Measurements from ENCODE around the gene OR6A2.

OR6A2 gene

DNA sequence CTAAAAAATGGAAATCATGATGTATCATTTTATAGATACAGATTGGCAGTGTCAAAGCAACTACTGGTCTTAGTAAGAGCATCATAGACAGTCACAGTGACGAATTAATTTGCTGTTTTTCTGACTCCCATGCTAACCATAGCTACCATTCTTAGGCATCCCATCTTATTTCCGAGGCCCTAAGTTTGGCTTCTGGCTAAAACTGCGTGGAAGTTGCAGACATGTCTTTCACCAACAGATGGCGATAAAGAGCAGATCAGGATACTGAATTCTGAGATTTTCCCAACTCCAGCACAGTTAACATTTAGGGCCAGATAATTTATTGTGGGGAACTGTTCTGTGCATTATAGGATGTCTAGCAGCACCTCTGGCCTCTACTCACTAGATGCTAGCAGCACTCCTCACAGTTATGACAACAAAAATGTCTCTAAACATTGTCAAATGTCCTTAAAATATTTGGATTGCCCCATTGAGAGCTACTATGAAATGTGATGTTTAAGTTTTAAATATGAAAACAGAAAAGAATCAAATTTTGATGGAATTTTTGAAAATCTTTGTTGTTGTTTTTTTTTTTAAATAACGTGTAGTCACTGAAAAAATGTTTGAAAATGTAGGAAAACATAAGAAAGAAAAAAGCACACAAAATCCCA lies 44.1 kb downstream of the OR6A2 start:
- H3K27me3 ChIP-seq (ENCODE audit: insufficient read depth, low read depth, severe bottlenecking) = no peaks in the 10 kb centered on the region
- H3K27ac ChIP-seq = no peak overlapping the region
- TF ChIP-seq, protein P1, sequence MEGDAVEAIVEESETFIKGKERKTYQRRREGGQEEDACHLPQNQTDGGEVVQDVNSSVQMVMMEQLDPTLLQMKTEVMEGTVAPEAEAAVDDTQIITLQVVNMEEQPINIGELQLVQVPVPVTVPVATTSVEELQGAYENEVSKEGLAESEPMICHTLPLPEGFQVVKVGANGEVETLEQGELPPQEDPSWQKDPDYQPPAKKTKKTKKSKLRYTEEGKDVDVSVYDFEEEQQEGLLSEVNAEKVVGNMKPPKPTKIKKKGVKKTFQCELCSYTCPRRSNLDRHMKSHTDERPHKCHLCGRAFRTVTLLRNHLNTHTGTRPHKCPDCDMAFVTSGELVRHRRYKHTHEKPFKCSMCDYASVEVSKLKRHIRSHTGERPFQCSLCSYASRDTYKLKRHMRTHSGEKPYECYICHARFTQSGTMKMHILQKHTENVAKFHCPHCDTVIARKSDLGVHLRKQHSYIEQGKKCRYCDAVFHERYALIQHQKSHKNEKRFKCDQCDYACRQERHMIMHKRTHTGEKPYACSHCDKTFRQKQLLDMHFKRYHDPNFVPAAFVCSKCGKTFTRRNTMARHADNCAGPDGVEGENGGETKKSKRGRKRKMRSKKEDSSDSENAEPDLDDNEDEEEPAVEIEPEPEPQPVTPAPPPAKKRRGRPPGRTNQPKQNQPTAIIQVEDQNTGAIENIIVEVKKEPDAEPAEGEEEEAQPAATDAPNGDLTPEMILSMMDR (IDR thresholded peaks at IDR 0.05; ENCODE audit: low read depth, low read length) = peak; percentile 70
- H3K9me3 ChIP-seq (ENCODE audit: severe bottlenecking) = no peaks in the 10 kb centered on the region
- no peak overlapping the region for H3K4me3 ChIP-seq (ENCODE audit: low read depth, low read length)
- DNase-seq = peak; percentile 33
- H3K36me3 ChIP-seq = no peaks in the 10 kb centered on the region

DNA sequence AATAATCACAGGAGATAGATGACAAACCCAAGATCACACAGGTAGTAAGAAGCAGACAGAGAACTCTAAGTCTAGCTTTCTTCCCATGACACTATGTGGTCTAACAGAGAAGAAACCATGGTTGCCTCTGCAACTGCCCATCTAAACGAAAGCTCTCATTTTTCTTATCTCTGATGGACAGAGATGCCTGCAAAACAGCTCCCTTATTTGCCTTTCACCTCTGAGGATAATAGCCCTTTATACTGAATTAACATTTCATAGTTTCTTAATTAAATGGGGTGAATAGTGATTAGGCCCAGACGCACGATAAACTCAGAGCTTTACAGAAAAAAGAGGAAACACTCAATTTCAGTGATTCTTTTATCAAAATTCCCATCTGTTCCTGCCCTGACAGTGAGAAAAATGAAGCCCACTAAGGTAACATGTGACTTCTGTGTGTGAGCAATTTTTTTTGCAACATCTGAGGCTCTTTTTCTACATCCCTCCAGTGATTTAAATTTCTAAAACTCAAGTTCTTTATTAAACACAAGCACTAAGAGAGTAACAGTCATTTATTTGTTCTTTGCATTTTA lies 52.3 kb downstream of the OR6A2 start:
- Histone ChIP-seq H3K36me3 (no peaks in the 10 kb centered on the region), H3K4me3 (ENCODE audit: low read depth, low read length) (no peak overlapping the region), H3K27ac (no peak overlapping the region), H3K9me3 (ENCODE audit: severe bottlenecking) (no peaks in the 10 kb centered on the region), H3K27me3 (ENCODE audit: insufficient read depth, low read depth, severe bottlenecking) (no peaks in the 10 kb centered on the region)
- no peak for DNase-seq
- TF ChIP-seq, protein P1 (IDR thresholded peaks at IDR 0.05; ENCODE audit: low read depth, low read length) = no peak

DNA sequence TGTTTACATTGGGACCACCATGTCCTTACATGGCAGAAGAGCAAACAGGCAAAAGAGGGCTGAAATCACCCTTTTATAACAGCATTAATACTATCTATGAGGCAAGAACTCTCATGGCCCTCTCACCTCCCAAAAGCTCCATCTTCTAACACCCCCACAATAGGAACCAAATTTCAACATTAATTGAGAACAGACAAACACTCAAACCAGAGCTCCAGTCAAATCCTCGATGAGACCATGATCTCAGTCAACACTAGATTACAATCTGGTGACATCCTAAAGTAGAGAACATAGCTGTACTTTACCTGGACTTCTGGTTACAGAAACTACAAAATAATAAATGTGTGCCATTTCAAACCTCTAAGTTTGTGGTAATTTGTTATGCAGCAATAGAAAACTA lies 52.9 kb downstream of the OR6A2 start:
- H3K36me3 ChIP-seq = no peaks in the 10 kb centered on the region
- H3K27me3 ChIP-seq (ENCODE audit: insufficient read depth, low read depth, severe bottlenecking) = no peaks in the 10 kb centered on the region
- H3K9me3 ChIP-seq (ENCODE audit: severe bottlenecking) = no peaks in the 10 kb centered on the region
- H3K27ac ChIP-seq = no peak overlapping the region
- no peak for DNase-seq
- no peak overlapping the region for H3K4me3 ChIP-seq (ENCODE audit: low read depth, low read length)
- TF ChIP-seq, protein P1 (IDR thresholded peaks at IDR 0.05; ENCODE audit: low read depth, low read length) = no peak

DNA sequence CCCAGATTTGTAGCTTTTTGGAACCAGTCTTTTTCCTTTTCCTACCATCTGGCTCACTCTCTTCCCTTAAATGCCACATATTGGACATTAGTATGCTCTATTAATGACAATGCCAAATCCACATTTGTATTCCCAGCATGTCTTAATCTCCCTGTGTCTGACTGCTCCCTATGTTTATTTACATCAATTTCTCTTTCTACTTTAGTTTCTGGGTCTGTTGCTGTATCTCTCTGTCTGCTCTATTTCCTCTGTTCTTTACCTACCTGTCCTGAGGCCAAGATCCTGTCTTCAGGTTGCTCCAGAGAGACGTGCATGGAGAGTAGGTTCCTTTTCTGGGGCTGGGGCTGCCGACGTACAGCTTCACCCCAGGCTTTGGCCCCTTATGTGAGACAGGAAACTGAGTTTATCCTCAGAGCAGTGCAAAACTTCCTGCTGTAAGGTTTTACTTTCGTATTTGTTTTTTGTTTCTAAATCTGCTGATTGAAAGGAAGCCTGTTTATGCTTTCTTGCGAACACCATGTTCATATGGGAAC lies 53.3 kb downstream of the OR6A2 start:
- no peaks in the 10 kb centered on the region for H3K36me3 ChIP-seq
- no peak overlapping the region for H3K4me3 ChIP-seq (ENCODE audit: low read depth, low read length)
- DNase-seq = no peak
- TF ChIP-seq, protein P1 (IDR thresholded peaks at IDR 0.05; ENCODE audit: low read depth, low read length) = no peak
- H3K27me3 ChIP-seq (ENCODE audit: insufficient read depth, low read depth, severe bottlenecking) = no peaks in the 10 kb centered on the region
- H3K27ac ChIP-seq = no peak overlapping the region
- H3K9me3 ChIP-seq (ENCODE audit: severe bottlenecking) = no peaks in the 10 kb centered on the region

DNA sequence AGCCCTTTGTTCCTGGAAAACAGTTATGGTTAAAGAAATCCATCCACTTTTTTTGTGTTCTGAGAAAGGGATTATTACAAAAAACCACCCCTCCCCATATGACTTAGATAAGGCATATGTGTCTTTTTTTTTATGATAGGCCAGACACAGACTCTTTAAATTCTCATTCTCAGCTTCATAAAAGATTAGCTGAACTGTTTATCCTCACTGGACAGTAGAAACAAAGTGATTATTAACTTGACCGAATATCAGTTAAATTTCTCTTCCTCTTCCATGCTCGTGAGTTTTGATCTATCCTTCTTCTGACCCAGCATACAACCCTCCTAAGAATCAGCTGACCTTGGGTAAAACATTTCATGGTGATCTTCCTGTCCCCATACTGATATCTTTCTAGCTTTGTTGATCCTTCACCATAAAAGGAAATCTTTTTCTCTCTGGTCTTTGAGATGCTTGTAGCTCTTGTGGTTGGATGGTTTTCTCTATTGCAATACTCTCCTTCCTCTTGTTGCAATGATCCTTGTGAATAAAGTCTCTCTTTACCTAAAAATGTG lies 53.9 kb downstream of the OR6A2 start:
- no peaks in the 10 kb centered on the region for H3K9me3 ChIP-seq (ENCODE audit: severe bottlenecking)
- DNase-seq = no peak
- TF ChIP-seq, protein P1 (IDR thresholded peaks at IDR 0.05; ENCODE audit: low read depth, low read length) = no peak
- no peak overlapping the region for H3K27ac ChIP-seq
- H3K27me3 ChIP-seq (ENCODE audit: insufficient read depth, low read depth, severe bottlenecking) = no peaks in the 10 kb centered on the region
- H3K4me3 ChIP-seq (ENCODE audit: low read depth, low read length) = no peak overlapping the region
- H3K36me3 ChIP-seq = no peaks in the 10 kb centered on the region

Data from WERI-Rb-1 (cell line).